ENCODE data around the gene PTCD2.

GRCh38 chr5:72288924-72289323, 31.2 kb upstream of the PTCD2 start:
- TF ChIP-seq, protein P1, sequence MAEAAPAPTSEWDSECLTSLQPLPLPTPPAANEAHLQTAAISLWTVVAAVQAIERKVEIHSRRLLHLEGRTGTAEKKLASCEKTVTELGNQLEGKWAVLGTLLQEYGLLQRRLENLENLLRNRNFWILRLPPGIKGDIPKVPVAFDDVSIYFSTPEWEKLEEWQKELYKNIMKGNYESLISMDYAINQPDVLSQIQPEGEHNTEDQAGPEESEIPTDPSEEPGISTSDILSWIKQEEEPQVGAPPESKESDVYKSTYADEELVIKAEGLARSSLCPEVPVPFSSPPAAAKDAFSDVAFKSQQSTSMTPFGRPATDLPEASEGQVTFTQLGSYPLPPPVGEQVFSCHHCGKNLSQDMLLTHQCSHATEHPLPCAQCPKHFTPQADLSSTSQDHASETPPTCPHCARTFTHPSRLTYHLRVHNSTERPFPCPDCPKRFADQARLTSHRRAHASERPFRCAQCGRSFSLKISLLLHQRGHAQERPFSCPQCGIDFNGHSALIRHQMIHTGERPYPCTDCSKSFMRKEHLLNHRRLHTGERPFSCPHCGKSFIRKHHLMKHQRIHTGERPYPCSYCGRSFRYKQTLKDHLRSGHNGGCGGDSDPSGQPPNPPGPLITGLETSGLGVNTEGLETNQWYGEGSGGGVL (tag by site-specific recombination; IDR thresholded peaks at IDR 0.05), result no peak
- TF ChIP-seq, protein P2, sequence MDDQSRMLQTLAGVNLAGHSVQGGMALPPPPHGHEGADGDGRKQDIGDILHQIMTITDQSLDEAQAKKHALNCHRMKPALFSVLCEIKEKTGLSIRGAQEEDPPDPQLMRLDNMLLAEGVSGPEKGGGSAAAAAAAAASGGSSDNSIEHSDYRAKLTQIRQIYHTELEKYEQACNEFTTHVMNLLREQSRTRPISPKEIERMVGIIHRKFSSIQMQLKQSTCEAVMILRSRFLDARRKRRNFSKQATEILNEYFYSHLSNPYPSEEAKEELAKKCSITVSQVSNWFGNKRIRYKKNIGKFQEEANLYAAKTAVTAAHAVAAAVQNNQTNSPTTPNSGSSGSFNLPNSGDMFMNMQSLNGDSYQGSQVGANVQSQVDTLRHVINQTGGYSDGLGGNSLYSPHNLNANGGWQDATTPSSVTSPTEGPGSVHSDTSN (CRISPR knock-in tag; IDR thresholded peaks at IDR 0.05), result no peak
- TF ChIP-seq CTCF (tag by site-specific recombination; IDR thresholded peaks at IDR 0.05) (no peak), ZNF830 (tag by site-specific recombination; IDR thresholded peaks at IDR 0.05; ENCODE audit: low read depth) (no peak), ZBTB7A (tag by site-specific recombination; IDR thresholded peaks at IDR 0.05; ENCODE audit: low read depth) (no peak), REST (tag by site-specific recombination; IDR thresholded peaks at IDR 0.05) (no peak), WT1 (tag by site-specific recombination; IDR thresholded peaks at IDR 0.05) (no peak)

Measured in HEK293 (cell line).